ENCODE measurements around the gene DCAF6.
"Not testable (repeated sequence)": the region's sequence is repeated elsewhere in the genome, so short reads cannot be mapped to it uniquely, and the experiment has no call there.

The DCAF6 gene

DNA sequence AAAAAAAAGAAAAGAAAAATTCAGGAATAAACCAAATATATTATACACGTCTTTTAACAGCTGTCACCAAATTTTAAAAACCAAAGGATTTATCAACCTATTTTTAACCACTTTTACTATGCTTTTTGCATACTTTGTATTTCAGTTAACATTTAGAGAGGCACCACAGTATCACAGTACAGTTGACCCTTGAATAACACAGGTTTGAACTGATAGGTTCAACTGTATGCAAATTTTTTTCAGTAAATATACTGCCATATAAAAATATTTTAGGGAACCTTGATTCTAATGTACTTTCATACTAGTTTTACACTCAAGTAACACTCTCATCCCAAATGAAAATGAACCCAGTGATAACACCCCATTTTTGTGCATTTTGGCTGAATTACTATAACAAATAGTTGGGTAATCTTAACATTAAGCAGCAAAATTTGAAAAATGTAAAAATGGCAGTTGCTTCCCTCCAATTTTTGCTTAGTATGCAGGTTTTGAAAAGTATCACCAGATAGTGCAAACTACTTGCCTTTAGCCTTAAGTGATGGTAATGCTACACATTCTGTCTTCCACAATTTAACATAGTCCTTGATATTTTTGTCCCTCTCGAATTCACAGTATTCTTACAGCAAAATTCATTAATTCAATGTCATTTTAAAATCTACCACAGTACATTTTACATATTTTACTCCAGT, 11.8 kb upstream of the DCAF6 start:
- DNase-seq (ENCODE audit: low read depth in 2 of 2): no peak

DNA sequence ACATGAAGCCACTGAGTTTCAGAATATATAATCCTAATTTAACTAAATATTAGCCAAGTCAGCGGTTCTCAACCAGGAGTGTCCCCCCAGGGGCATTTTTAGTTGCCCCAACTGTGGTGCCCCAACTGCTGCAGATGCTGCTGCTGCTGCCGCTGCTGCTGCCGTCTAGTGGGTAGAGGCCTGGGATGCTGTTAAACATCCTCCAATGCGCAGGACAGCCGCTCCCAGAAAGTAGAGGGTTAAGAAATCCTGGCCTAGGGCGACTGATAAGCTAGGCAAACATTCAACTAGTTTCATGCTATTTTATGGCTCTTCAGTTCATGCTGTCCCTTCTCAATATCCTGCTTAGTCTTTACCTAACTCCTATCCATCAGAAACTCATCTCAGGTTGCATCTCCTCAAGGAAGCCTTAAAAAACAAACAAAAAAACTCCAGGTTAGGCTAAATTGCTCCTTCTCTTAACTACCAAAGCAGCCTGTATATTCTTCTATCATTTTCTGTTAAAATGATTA, 9.9 kb upstream of the DCAF6 start:
- DNase-seq (ENCODE audit: low read depth in 2 of 2): no peak

DNA sequence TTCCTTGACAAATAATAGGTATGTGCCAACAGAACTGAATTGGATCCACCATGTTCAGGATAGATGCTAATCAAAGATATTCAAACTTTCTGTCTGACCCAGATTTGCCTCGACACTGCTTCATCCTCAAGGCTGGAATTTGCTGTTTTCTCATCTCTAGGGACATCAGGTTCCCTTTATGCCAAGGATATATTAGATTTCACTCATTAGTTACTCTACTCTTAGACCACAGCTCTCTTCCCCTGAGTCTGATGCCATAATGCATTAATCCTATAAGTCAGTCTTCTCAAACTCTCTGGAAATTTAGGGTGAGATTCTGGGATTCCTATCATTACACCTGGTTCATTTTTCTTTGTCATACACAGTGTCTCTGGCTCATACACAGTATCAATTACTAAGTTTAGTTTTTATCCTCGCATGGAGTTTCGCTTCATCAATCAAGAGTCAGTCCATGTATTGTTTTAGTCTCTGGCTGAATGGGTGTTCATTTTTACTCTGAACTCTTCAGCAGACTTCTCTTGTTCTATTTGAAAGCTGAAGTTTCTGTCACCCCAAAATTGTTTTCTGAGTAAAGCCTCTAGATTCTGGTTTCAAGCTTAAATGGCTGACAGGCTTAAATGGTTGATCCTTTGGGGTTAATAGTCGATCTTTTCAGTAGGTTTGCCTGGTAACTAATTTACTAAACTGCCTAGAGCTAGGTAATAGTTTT, 9.3 kb upstream of the DCAF6 start:
- no peak for DNase-seq (ENCODE audit: low read depth in 2 of 2)

DNA sequence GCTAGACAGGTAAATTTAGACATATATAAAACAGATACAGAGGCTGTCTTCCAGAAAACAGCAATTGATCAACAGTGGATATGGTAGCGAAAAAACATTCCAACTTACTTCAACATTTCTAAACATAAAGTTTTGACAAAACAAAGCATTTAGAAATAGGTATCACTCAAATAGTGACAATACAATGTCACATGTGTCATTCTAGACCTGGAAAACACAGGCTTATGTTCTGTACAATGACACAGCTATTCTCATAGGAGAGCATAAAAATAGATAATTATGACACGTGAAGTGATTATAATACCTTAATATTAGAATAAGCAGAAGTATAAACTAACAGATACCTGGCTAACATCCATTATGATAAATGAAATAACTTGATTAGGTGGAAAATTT, 8.0 kb upstream of the DCAF6 start:
- DNase-seq (ENCODE audit: low read depth in 2 of 2): no peak

DNA sequence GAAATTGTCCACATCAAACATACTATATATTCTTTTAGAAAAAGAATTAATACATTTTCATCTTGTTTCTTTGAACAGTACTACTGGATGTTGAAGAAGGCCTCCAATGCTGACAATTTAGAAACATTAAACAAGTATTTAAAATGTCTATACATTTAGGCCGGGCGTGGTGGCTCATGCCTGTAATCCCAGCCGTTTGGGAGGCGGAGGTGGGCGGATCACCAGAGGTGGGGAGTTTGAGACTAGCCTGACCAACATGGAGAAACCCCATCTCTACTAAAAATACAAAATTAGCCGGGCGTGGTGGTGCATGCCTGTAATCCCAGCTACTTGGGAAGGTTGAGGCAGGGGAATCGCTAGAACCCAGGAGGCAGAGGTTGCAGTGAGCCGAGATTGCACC, 7.6 kb upstream of the DCAF6 start:
- DNase-seq (ENCODE audit: low read depth in 2 of 2): not testable (repeated sequence)

DNA sequence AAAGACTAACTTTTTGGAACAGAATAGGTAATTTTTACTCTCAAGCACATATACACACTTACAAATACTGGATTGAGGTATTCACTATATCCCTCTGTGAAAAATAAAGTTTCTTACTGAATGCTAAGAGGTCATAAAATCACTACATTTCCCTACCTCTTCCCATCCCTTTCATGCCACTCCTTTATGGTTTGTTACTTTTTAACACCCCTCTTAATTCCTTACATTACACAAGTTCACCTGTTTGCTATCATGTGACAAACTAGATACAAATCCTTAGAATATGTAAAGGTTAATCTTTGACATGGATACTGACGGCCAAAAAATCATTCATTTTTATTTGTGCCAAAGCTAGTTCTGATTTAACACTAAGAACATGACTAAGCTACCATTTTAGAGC, 6.8 kb upstream of the DCAF6 start:
- no peak for DNase-seq (ENCODE audit: low read depth in 2 of 2)

DNA sequence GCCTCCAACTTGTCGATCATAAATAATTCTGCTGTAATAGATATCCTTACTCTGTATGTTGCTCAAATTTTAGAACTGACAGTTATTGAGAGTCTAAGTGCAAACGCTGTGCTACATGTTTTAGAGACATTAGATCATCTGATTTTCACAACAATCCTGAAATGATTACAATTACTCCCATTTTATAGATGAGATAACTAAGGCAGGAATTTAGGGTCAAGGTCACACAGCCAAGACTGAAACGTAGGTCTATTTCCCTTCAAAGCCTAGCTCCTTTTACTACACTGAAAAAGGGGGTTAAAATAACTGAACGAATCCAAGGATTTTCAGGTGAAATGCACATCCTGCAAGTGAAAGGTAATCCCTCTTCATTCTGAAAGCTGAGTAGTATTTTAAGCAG, 2.7 kb upstream of the DCAF6 start:
- no peak for DNase-seq (ENCODE audit: low read depth in 2 of 2)

DNA sequence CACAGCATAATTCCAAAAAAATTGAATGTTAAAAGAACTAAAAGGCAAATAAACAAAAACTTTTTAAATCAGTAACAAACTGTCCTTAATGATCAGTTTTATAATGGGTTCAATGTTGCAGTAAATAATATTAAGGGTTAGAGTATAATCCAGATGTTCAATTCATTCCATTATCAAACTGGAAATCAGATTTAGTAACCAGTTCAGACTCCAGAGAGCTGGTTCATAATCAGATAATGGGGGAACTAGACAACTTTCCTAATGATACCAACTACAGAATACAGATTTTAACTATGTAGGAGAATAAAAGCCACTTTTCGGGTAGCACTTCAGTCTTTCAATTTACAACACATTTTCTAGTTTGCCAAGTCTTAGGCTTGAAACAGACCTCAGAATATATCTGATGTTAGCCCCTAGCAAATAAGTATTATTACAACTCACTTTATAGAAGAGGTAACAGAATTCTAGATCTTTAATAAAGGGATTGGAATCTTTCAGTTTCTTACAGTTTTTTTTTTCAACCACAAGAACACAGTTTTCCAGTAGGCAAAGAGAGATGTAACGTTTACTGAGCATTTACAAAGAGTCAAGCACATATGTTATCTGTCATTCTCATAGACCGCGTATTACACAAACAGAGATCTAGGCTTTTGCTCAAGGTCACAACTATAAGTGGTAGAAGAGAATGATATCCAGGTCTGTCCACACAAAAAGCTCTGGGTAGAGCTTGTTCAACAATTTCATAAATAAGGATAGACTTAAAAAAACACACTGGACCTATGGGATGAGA, 1.9 kb upstream of the DCAF6 start:
- DNase-seq (ENCODE audit: low read depth in 2 of 2): no peak

DNA sequence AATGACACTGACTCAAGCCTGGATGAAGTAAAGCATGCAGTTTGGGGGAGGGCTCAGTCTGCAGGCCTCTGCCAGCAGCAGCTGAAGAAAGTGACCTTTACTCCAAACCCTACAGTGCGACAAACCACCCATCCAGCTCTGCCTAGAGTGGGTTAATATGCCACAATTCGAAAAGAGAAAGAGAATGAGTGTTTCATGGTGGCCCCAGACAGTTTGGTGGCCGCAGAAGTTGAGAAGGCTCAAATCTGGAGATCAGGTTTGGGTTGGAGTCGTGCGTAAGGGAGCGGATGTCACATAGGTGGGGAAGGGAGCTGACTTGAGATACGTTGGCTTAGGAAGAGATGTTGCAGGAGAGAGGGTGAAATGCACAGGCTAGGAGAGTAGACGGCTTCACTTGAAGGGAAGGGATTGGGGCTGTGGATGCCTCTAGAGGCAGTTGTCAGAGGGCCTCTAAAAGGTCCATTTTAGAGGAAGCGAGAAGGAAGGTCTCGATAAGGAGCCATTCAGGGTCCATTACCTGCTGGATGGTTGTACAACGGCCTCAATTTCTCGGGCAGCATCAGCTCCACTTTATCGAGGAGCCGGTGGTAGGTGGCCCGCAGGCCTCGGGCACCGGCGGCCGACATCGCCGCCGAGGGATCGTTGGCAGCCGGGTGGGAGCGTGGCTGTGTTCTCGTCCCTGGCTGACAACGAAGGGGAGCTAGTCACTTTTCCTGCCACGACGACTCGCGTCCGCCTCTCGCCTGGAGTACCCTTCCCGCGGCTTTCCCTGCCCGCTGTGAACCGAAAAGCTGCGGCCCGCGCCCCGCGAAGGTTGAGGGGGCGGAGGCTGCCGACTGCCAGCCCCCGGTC, 1.0 kb upstream of the DCAF6 start:
- peak; percentile 6 to 17 for DNase-seq (ENCODE audit: low read depth in 2 of 2)

DNA sequence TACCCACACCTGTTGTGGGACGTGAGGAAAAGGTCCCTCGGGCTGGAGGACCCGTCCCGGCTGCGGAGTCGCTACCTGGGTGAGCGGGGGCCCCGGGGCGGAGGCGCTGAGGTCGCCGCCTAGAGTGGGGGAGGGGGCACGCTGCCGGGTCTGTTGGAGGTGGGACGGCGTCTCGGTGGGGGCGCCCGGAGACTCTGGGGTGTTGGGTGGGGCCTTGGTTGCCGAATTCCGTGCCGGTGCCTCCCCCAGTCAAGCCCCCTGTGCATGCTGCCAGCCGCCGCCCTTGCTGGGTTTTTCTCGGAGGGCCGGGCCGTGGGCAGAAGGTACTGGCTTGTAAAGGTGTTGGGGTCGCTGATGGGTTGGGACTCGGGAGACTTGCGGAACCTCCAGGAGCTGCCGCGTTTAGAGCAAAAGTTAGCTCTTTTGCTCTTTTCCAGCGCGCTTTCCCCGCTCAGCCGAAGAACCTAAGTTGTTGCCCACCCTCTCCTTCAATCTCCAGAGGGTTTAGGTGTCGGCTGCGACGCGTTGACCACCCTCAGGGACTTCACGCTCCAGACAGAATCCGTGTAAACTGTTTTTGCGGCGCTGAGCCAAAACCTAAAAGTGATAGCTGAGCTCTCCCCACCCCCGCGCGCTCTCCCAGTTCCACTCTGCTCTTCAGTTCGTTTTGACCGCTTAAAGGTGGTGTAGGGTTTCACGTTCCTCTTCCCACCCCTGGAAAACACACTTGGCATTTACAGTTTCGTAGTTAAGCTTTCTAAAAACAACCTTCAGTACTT, 636 bp downstream of the DCAF6 start, which contains the start of gene MPC2:
MPC2 (minus strand) TSS at position 143 of the 779 bp plus-strand sequence. CDS start 1,231 bp downstream, outside the sequence.
- peak; percentile 49 to 57 for DNase-seq (ENCODE audit: low read depth in 2 of 2)

DNA sequence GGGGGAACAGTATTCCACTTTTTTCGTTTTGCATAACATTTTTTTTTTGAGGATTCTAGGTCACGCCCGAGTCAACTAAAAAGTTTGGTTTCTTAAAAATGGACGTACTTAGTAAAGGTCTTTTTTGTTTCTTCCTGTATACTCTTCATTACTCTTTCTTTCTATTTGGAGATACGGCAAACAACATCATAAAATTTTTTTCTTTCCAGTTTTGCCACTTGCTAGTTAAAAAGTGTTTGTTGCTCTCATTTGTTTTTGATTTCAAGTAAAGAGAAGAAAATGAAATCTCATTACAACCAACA, 1.2 kb downstream of the DCAF6 start:
- DNase-seq (ENCODE audit: low read depth in 2 of 2): no peak

DNA sequence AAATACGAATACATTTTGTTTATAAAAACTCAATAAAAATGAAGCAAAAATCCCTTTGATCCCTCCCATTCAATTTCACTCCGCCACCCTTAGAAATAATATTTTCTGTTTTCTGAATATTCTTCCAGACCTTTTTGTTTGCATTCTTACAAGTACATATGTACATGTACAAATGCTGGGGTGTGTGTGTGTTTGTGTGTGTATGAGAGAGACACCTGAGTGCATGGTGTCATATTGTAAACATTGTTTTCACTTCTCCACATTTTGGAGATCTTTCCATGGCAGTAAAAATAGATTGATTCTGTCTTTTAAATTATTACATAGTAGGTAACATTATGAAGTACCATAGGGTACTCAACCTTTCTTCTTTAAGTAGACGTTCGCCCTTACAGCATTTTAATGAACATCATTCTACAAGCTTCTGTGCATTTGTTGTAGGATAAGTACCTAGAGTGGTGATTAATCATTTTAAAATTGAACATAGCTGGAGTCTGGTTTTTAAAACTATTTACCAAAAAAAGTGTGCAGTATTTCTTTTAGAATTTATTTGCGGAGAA, 1.7 kb downstream of the DCAF6 start:
- no peak for DNase-seq (ENCODE audit: low read depth in 2 of 2)

DNA sequence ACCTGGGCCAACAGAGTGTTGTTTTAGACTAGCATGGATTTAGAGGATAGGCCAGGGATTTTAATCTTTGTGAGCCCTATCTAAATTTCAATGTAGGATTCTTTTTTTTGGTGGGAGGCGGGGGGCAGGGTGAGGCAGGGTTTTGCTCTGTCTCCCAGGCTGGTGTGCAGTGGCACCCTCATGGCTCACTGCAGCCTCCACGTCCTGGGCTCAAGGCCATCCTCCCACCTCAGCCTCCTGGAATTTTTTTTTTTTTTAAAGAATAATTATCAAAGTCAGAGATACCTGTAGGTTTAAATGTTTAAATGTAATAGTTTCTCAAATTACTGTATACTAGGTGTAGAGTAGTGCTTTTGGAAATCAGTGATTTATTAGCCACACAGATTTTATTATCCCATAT, 3.8 kb downstream of the DCAF6 start:
- no peak for DNase-seq (ENCODE audit: low read depth in 2 of 2)

DNA sequence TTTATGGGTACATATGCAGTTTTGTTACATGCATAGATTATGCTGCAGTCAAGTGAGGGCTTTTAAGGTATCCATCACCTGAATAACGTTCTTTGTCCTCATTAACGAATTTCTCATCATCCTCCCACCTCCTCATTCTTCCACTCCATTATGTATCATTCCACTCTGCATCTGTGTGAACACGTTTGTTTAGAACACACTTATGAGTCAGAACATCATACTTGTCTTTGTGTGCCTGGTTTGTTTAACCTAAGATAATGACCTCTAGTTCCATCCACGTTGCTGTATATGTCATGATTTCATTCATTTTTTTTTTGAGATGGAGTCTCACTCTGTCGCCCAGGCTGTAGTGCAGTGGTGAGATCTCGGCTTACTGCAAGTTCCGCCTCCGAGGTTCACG, 7.1 kb downstream of the DCAF6 start:
- DNase-seq (ENCODE audit: low read depth in 2 of 2): no peak

DNA sequence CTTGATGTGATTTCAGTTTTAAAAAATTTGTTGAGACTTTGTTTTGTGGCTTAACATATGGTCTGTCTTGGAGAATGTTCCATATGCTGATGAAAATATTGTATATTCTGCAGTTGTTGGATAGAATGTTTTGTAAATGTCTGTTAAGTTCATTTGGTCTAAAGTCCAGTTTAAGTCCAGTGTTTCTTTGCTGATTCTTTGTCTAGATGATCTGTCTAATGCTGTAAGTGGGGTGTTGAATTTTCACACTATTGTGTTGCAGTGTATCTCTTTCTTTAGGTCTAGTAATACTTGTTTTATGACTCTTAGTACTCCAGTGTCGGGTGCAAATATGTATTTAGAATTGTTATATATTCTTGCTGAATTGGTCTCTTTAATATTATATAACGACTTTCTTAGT, 11.2 kb downstream of the DCAF6 start:
- DNase-seq (ENCODE audit: low read depth in 2 of 2): no peak

DNA sequence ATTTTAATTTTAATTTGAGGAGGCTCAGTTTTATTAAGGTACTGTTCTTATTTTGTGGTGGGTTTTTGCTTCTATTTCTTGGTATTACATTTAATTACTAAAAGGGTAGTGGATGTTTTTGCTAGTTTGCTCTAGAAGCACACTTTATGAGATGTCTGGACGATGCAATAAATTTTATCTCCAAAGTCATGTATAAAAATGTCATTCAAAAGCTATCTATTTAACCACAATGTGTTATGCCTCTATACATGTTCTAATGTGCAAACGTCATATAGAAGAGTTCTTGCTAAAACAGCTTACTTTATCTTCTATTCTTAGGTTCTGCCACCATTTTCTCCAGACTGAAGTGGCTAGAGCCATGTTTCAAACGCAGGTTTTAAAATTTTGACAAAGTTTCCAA, 13.3 kb downstream of the DCAF6 start:
- DNase-seq (ENCODE audit: low read depth in 2 of 2): no peak

DNA sequence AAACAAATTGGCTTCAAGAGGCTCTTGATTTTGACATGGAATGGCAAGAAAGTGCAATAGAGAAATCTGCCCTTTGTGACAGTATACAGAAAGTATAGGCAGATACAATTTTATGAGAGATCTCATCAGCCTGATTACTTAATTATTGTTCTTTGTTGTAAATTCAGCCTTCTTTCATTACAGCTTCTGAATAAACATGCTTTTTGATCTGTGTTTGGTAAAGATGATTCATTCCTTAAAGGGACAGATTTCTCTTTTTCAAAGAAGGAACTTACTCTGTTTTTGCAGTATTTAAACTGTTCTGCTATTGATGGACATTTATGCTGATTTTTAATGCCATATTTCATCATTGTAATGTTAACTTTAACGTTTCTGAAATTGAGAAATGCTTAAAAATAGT, 14.1 kb downstream of the DCAF6 start:
- DNase-seq (ENCODE audit: low read depth in 2 of 2): no peak

DNA sequence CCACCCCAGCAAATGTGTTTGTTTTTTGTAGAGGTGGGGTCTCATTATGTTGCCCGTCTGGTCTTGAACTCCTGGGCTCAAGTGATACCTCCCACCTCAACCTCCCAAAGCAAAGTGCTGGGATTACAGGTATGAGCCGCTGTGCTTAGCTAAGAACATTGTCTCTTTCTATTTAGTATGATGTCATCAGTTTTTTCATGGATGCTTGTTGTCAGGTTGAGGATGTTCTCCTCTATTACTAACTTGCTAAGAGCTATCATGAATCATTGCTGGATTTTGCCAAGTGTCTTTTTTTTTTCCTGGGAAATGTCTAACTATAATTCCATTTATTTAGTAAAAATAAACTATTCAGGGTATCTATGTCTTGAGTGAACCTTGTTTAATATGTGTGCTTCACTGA, 19.4 kb downstream of the DCAF6 start:
- DNase-seq (ENCODE audit: low read depth in 2 of 2): no peak

DNA sequence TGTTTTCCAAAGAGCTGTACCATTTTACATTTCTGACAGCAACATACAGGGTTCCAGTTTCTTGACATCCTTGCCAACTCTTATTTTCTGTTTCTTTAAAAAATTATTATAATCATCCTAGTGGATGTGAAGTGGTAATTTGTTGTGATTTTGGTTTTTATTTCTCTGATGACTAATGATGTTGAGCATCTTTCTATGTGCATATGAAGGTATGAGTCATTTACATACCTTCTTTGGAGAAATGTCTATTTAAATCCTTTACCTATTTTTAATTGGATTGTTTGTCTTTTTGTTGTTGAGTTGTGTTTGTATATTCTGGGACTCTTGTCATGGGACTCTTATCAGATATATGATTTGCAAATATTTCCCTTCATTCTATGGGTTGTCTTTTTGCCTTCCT, 21.2 kb downstream of the DCAF6 start:
- no peak for DNase-seq (ENCODE audit: low read depth in 2 of 2)

DNA sequence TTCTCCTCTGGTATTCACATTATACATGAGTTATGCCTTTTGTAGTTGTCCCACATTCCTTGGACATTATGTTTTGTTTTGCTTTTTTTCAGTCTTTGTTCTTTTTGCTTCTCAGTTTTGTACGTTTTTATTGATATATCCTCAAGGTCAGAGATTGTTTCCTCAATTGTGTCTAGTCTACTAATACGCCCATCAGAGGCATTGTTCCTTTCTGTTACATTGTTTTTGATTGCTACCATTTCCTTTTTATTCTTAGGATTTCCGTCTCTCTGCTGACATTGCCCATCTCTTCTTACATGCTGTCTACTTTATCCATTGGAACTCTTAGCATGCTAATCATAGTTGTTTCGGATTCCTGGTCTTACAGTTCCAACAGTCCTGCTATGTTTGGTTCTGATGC, 28.2 kb downstream of the DCAF6 start:
- DNase-seq (ENCODE audit: low read depth in 2 of 2): no peak

DNA sequence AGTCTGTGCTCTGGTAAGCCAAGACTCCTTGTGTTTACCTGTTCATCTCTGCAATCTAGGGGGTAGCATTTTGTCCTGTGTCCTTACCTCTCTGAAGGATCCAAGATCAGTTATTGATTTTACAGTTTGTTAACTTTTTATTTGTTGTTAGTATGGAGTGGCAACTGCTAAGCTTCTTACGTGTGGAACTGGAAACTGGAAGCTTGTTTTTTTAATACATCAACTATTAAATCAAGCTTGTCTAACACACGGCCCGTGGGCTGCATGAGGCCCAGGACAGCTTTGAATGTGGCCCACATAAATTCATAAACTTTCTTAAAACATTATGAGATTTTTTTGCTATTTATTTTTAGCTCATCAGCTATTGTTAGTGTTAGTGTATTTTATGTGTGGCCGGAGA, 29.6 kb downstream of the DCAF6 start:
- DNase-seq (ENCODE audit: low read depth in 2 of 2): no peak
